Stimulated activated CD8-positive, alpha-beta memory T cell treated with anti-CD3 and anti-CD28 coated beads, Interleukin-7, amount 100 ng/mL, for 1 hour (primary cell): ENCODE results near the gene TRAFD1.
"Not testable (repeated sequence)": the region's sequence is repeated elsewhere in the genome, so short reads cannot be mapped to it uniquely, and the experiment has no call there.

Source experiments
- DNase-seq, 2 donors: peaks; one replicate each; pipeline ENCODE4 v3.0.0-alpha.2; 2020; ENCODE audit warnings: low read depth in 2 of 2

Gene TRAFD1

DNA sequence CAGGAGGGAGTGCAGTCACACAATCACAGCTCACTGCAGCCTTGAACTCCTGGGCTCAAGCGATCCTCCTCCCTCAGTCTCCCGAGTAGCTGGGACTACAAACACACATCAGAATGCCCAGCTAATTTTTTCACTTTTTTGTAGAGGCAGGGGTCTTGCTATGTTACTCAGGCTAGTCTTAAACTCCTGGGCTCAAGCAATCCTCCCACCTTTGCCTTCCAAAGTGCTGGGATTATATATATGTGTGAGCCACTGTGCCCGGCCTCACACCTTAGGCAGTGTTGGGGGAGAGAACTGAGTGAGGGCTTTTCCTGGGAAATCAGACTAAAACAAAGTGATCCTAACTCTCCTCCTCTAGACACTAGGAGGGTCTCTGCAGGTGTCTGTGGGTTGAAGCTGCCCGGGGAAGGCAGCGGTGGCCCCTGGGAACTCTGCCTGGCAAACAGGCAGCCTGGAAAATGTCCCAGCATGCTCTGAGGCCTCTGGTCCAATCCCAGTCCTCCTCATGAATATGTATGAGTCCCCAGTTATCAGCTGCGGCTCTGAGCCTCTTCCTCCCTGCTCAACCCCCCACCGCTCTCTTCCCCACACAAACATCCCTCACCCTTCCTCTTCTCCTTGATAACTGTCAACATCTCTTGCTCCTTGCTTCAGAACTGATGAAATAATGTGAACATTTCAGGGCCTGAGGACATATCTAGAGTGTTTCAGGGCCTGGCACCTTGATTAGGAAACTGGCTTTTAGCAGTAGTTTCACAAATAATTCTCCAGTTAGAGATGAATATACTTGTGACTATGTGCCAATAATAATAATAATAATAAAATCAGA is 8.9 kb upstream of the TRAFD1 start:
- DNase-seq, result no peak

DNA sequence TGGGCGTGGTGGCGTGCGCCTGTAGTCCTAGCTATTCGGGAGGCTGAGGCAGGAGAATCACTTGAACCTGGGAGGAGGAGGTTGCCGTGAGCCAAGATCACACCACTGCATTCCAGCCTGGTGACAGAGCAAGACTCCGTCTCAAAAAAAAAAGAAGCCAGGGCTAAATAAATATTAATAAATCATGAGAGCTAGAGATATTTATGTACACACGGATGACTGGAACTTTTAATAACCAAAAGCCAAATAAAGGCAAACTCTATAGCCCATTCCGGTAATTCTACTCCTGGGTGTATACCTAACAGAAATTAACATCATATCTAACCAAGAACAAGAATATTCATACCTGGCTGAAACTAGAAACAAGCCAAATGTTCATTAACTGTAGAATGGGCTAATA is 7.7 kb upstream of the TRAFD1 start:
- no peak for DNase-seq

DNA sequence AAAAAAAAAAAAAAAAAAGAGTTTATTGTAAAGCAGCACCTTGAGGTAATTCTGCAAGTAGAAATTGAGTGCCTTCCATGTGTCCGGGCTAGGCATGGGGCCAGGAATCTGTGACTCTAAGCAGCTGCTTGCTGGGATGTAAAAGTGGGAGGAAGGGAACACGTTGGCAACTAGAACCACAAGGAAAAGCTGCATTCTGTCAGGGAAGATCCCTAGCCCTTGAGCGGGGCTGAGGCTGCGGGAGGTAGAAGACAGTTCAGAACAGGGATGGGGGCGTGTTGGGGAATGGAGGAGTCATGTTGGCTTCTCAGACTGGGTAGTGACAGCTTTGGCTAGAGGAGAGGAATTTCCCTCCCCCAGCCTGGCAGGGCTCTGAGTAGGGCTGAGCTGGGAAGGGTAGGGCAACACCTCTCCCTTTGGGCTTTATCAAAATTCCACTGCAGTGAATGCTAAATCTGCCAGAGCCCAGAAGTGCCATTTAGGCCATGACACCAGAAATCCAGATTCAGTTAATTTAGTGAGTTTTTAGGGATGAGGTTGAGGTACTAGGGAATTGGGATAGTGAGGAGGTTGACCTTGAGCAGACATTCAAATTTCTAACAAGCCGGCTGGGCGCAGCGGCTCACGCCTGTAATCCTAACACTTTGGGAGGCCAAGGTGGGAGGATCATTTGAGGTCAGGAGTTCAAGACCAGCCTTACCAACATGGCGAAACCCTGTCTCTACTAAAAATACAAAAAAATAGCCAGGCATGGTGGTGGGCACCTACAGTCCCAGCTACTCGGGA is 3.4 kb upstream of the TRAFD1 start:
- DNase-seq, result no peak

DNA sequence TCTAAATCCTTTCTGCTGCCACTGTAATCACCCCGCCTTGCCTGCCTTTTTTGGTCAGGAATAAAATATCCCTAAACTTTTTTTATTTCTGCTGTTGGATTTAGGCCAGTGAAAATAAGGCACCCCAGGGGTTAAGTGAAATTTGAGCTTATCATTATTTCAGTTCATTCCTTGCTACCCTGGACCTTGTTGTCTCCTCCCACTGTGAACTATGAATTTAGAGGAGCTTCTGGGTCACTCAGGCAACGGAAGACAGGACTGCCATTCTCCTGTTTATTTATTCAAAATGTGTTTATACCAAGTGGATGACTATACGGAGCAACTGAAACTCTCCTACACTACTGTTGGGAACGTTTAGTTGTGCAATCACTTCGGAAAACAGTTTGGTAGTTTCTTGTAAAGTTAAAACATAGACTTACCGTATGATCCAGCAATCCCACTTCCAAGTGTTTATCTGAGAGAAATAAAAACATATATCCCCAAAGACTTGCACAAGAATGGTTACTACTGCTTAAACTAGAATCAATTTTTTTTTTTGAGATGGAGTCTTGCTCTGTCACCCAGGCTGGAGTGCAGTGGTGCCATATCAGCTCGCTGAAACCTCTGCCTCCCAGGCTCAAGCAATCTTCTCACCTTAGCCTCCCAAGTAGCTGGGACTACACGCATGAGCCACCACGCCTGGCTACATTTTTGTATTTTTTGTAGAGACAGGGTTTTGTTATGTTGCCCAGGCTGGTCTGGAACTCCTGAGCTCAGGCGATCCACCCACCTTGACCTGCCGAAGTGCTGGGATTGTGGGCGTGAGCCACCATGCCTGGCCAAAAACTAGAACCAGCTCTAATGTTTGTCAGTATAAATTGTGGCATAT is 2.3 kb upstream of the TRAFD1 start:
- DNase-seq, result no peak

DNA sequence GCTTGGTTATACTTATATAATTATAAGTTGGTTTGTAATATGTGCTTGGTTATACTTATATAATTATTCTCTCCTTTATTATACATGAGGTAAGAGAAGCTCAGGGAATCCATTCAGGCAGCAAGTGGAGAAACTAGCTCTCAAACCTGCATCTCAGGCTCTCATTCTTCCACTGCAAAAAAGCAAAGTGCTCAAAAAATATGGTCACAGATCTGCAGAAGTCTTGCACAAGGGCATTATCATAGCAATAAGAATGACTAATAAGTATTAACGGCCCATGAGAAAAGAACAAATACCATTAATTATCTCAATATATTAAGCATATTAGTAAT is 476 bp upstream of the TRAFD1 start:
- no peak for DNase-seq

DNA sequence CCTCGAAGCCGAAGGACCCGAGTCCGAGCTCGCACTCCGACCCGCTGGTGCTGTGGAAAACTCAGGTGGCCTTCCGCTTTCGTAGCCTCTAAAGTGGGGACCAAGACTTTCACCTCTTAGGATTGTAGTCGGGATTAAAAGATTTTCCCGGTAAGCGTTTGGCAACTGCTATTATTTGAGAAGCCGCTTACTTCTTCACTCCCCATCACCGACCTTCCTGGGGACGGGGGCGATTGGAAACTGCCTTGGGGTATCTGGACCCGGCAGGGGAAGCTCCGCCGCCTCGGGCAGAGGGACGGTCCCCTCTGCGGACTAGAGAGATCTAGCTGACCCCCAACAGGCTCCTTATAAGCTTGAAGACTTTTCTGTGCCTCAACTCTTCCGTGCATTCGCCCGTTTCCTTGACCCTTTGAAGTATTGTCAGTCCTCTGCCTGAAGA is 659 bp downstream of the TRAFD1 start:
- no peak for DNase-seq

DNA sequence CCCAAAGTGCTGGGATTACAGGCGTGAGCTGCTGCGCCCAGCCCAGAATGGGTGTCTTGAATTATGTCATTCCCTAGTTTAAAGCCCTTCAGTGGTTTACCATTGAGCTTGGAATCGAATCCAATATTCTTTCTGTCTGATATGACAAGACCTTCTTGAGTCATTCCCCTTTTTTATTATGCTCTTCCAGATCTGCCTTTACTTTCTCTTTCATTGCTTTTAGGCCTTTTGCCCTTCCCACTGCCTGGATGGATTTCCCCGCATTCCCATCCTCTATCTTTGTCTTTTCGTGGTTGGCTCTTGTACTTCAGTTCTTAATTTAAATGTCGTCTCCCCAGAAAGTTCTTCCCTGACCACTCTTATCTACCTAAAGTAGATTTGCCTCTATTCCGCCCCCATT is 1.6 kb downstream of the TRAFD1 start:
- no peak for DNase-seq

DNA sequence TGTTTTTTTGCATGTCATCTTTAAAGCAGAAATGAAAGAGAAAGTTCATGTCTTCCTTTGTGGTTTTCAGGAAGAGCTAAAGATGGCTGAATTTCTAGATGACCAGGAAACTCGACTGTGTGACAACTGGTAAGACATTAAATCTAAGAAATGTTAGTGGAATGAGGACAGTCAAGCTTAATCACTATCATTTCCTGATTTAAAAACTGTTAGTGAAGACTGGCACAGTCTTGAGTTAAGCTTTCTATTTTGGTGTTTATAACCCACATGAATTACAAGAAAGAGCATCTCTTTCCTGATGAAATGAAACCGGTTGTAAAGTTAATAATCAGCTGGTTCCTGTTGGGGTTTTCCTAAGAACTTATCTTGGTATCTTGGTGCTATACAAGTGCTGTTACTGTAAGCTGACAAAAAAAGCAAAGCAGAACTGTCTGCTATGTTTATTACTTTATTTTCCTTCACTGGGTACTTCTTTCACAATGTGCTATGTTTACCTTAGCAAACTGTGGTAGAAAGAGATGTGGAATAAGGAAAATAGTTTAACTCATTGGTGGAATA is 5.2 kb downstream of the TRAFD1 start:
- DNase-seq, result no peak

DNA sequence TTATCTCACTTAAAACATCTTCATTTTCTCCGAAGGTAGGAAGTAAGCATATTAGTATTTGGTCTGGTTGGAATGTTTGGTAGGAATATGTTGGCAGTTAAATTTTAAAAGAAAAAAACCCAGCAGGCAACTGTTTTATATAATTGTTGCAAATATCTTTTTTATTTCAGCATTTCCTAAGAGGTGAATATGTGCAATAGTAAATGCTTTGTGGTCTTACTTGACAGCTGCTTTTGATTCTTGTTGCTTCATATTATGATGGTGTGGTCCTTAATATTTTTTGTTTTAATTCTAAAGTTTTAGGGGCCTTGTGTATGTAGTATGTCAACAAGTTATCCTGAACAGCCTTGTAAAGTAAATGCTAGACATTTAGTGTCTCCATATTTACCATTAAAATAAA is 6.3 kb downstream of the TRAFD1 start:
- no peak for DNase-seq

DNA sequence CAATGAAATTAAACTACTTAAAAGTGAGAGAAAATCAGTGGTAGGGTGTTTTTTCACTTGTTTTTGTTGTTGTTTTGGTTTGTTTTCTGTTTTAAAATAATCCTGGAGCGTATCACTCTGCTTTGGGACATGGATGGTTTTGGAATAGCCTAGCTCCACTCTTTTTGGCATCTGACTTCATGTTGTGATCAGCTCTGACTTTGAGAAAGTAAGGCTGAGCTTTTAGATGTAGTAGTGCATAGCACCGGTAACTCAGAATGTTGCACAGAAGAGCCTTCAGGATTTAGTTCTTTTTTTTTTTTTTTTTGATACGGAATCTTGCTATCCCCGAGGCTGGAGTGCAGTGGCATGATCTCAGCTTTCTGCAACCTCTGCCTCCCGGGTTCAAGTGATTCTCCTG is 8.1 kb downstream of the TRAFD1 start:
- DNase-seq, result no peak

DNA sequence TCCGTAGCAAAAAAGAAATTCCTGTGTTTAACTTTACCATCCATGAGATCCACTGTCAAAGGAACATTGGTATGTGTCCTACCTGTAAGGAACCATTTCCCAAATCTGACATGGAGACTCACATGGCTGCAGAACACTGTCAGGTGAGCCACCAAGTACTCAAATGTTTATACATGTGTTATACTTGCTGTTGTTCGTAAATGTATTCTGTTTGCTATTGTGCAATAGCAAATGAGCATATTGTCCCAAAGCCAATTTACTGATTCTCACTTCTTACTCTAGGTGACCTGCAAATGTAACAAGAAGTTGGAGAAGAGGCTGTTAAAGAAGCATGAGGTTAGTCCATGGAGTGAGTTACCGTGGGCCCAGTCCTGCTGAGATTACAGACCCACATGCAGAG is 9.4 kb downstream of the TRAFD1 start:
- DNase-seq, result no peak

DNA sequence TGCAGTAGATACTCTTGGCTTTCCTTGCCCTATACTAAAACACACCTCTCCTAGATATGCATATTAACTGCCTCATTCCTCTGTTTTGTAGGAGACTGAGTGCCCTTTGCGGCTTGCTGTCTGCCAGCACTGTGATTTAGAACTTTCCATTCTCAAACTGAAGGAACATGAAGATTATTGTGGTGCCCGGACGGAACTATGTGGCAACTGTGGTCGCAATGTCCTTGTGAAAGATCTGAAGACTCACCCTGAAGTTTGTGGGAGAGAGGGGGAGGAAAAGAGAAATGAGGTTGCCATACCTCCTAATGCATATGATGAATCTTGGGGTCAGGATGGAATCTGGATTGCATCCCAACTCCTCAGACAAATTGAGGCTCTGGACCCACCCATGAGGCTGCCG is 15.4 kb downstream of the TRAFD1 start:
- DNase-seq, result no peak

DNA sequence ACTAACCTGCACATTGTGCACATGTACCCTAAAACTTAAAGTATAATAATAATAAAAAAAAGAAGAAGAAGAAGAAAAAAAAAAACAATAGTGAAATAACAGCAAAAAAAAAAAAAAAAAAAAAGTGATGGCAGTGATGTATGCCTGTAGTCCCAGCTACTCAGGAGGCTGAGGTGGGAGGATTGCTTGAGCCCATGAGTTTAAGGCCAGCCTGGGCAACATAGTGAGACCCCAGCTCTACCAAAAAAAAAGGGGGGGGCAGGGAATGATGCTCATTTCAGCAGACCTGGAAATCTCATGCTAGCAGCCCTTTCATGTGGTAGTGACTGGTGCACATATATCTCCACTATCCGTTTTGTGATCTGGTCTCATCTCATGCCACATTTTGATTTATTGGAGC is 20.8 kb downstream of the TRAFD1 start:
- DNase-seq, result no peak

DNA sequence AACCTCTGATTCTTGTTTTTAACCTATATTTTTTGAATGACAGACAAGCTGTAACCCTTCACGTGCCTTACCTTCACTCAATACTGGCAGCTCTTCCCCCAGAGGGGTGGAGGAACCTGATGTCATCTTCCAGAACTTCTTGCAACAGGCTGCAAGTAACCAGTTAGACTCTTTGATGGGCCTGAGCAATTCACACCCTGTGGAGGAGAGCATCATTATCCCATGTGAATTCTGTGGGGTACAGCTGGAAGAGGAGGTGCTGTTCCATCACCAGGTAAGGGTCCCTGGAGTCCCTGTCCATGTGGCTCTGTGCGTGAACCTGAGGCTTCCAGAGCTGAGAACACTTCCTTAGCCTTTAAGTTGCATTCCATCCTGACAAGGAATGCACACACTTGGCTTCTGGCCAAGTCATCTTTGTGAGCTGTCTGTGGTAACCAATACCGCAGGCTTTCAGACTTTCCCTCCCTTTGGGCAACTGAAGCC is 22.7 kb downstream of the TRAFD1 start:
- DNase-seq, result no peak

DNA sequence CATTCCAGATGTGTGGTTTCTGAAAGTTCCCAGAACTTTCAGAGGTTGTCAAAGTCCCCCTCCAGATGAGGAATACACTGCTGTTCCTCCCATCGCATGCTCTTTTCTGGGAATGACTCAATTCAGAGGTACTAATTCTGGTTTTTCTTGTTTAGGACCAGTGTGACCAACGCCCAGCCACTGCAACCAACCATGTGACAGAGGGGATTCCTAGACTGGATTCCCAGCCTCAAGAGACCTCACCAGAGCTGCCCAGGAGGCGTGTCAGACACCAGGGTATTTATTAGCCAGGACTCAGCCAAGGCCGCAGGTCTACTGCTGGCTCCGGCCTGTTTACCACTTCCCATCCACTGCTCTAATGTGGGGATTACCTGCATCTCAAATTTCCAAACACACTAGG is 24.2 kb downstream of the TRAFD1 start:
- DNase-seq, result no peak

DNA sequence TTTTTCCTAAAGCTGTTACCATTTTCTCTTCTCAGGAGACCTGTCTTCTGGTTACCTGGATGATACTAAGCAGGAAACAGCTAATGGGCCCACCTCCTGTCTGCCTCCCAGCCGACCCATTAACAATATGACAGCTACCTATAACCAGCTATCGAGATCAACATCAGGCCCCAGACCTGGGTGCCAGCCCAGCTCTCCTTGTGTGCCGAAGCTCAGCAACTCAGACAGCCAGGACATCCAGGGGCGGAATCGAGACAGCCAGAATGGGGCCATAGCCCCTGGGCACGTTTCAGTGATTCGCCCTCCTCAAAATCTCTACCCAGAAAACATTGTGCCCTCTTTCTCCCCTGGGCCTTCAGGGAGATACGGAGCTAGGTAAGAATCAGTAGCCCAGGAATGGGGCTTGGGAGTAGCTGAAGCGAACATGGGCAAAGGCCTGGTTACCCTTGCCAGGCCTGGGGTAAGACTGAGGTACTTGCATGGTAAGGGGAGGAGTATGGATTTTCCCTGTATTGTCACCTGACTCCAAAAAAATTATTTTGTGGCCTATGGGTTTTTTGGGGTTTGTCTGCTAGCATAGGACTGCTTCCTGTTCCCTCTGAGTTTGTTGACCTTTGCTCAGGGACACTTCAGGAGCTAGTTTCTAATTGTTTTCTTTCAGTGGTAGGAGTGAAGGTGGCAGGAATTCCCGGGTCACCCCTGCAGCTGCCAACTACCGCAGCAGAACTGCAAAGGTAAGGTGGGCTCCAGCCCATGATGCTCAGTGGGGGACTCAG is 26.6 kb downstream of the TRAFD1 start:
- DNase-seq, result no peak

DNA sequence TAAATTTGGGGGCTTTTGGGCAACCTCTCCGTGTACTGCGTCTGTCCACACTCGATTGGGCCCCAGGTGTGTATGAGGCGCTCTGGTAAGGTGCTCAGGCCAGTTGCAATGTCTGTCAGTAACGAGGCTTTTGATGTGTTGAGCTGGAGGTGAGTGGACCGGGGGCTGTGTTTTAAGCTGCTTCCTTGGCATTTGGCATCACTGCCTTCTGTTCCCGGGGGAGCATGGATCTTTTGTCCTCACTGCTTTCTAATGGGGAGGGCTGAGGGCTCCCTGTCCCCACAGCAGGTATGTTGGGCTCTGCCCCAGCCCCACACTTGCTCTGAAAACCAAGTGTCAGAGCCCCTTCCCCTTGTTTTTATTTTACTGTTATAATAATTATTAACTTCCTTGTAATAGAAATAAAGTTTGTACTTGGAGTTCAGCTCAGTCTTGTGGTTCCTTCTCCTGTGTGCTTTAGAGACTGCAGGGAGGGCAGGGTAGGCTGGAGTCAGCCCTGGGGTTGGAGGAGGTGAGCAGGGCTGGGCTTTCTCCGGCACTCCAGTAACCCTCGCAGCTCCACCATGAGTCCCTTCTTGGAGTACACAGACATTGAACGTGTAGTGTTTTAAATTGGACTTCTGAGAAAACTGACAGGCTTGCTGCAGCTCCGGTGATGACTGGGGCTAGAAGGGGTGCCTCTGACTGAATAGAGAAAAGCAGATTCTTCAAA is 28.0 kb downstream of the TRAFD1 start:
- DNase-seq, result no peak

DNA sequence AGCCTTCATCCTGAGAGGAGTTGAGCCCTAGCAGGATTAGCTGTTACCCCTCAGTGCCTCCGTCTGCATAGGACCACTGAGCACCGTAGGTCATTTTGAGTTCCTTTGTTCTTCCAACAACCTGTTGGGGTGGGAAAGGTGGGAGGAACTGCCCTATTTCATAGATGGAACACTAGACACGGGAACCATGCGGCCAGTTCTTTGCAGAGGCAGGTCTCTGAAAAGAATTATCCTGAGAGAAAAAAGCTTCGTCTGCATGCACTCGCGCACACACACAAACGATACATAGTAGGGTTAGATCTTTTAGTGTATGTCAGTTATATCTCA is 28.5 kb downstream of the TRAFD1 start:
- no peak for DNase-seq

DNA sequence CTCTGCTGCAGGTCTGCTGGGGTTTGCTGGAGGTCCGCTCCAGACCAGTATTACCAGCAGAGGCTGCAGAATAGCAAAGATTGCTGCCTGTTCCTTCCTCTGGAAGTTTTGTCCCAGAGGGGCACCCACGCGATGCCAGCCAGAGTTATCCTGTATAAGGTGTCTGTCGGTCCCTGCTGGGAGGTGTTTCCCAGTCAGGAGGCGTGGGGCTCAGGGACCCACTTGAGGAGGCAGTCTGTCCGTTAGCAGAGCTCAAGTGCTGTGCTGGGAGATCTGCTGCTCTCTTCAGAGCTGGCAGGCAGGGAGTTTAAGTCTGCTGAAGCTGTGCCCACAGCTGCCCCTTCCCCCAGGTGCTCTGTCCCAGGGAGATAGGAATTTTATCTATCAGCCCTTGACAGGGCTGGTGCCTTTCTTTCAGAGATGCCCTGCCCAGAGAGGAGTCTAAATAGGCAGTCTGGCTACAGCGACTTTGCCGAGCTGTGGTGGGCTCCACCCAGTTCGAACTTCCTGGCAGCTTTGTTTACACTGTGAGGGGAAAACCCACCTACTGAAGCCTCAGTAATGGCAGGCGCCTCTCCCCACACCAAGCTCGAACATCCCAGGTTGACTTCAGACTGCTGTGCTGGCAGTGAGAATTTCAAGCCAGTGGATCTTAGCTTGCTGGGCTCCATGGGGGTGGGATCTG is 33.2 kb downstream of the TRAFD1 start:
- not testable (repeated sequence) for DNase-seq

DNA sequence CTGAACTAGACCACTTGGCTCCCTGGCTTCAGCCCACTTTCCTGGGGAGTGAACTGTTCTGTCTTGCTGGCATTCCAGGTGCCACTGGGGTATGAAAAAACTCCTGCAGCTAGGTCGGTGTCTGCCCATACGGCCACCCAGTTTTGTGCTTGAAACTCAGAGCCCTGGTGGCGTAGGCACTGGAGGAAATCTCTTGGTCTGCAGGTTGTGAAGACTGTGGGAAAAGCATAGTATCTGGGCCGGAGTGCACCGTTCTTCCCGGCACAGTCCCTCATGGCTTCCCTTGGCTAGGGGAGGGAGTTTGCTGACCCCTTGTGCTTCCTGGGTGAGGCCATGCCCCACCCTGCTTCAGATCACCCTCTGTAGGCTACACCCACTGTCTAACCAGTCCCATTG is 33.8 kb downstream of the TRAFD1 start:
- DNase-seq, result no peak
